ENCODE measurements around the gene PNPLA6.

PNPLA6 gene

GRCh38 chr19:7505682-7506384 lies 29.7 kb upstream of the PNPLA6 start:
- H3K4me3 ChIP-seq (replicated peaks in 1 of 2; ENCODE audit: low read depth in 2 of 2, low read length in 2 of 2) = no peak overlapping the region
- no peak for DNase-seq (ENCODE audit: low read depth in 2 of 2)
- no peak for TF ChIP-seq CTCF (IDR thresholded peaks at IDR 0.05; ENCODE audit: low read depth, low read length)

- no peak overlapping the region for H3K4me3 ChIP-seq (replicated peaks in 1 of 2; ENCODE audit: low read depth in 2 of 2, low read length in 2 of 2)
- TF ChIP-seq CTCF (IDR thresholded peaks at IDR 0.05; ENCODE audit: low read depth, low read length) = no peak
- DNase-seq (ENCODE audit: low read depth in 2 of 2) = peak; percentile 90 to 95
Observed at GRCh38 chr19:7506385-7507328, 28.9 kb upstream of the PNPLA6 start.

GRCh38 chr19:7507884-7508283 lies 27.6 kb upstream of the PNPLA6 start:
- no peak for TF ChIP-seq CTCF (IDR thresholded peaks at IDR 0.05; ENCODE audit: low read depth, low read length)
- DNase-seq (ENCODE audit: low read depth in 2 of 2) = peak; percentile 82 to 93
- H3K4me3 ChIP-seq (replicated peaks in 1 of 2; ENCODE audit: low read depth in 2 of 2, low read length in 2 of 2) = no peak overlapping the region

- DNase-seq (ENCODE audit: low read depth in 2 of 2) = no peak
- TF ChIP-seq CTCF (IDR thresholded peaks at IDR 0.05; ENCODE audit: low read depth, low read length) = no peak
- no peak overlapping the region for H3K4me3 ChIP-seq (replicated peaks in 1 of 2; ENCODE audit: low read depth in 2 of 2, low read length in 2 of 2)
Observed at GRCh38 chr19:7509625-7510024, 25.9 kb upstream of the PNPLA6 start.

- peak in 1 of 2 donors; percentile 26 for DNase-seq (ENCODE audit: low read depth in 2 of 2)
Observed at GRCh38 chr19:7512400-7512851, 23.1 kb upstream of the PNPLA6 start.

More at GRCh38 chr19:7512400-7512851, 23.1 kb upstream of the PNPLA6 start:
- no peak overlapping the region for H3K4me3 ChIP-seq (replicated peaks in 1 of 2; ENCODE audit: low read depth in 2 of 2, low read length in 2 of 2)
- TF ChIP-seq CTCF (IDR thresholded peaks at IDR 0.05; ENCODE audit: low read depth, low read length) = no peak
